GM12878 (cell line): ENCODE results near the gene DPM3. TPM values are rescaled to one million over a fixed set of nuclear protein-coding genes. Genes with fewer than 3 reads are reported as not detected.

Source experiments
- ATAC-seq: fragments of 200-7000 bp; cut with Tn5 transposase; 3 replicates; pipeline ENCODE4 v1.9.1; 2020; ENCODE audit warnings: mild to moderate bottlenecking, moderate library complexity
- BruUV-seq: library from RNA; stranded (reverse); fragments of 400-500 nt; replicated peaks from 2 replicates; lab custom pipeline; 2021; lab: Mats Ljungman, UMichigan
- CTCF ChIA-PET: fragments of 300-600 bp; sonication (Branson Sonifier 250); formaldehyde crosslinking; extraction: SDS; loops from one replicate; lab custom pipeline; 2021; ENCODE audit warnings: inconsistent platforms; lab: Yijun Ruan, JAX
- POLR2A ChIA-PET: fragments of 350-600 bp; formaldehyde crosslinking; extraction: SDS; loops from one replicate; lab custom pipeline; 2021; ENCODE audit warnings: inconsistent platforms; lab: Charles Lee
- RAD21 ChIA-PET: fragments of 300-600 bp; sonication (Branson Sonifier 250); formaldehyde crosslinking; loops from one replicate; lab custom pipeline; 2023; ENCODE audit warnings: antibody characterized with exemption; ENCODE audit not compliant: unreplicated experiment; lab: Charles Lee
- SMC1A ChIA-PET: fragments of 300-600 bp; sonication (Branson Sonifier 250); formaldehyde crosslinking; loops from one replicate; lab custom pipeline; 2023; ENCODE audit not compliant: unreplicated experiment, uncharacterized antibody; lab: Charles Lee
- DNase-seq: peaks from one replicate; pipeline ENCODE4 v3.0.0-alpha.2; 2011; ENCODE audit warnings: low read depth, low spot score
- FAIRE-seq: peaks from 3 replicates; lab custom pipeline; 2011; peaks lifted over from hg19 to GRCh38; lab: Jason Lieb, UNC
- H2AFZ ChIP-seq: 2 replicates; pipeline ENCODE4 v1.6.0; 2011; ENCODE audit warnings: low read depth, low read length, control low read depth; ENCODE audit not compliant: control insufficient read depth
- H3K27ac ChIP-seq: 2 replicates; pipeline ENCODE4 v1.5.1; 2011; ENCODE audit warnings: control low read depth; ENCODE audit not compliant: control insufficient read depth, insufficient read depth
- H3K27me3 ChIP-seq, 2 experiments: replicated peaks in 1 of 2; 2 replicates each; pipeline versions ENCODE4 v1.6.0 to v1.6.1; 2011; ENCODE audit warnings: low read length in 1 of 2; ENCODE audit not compliant: control insufficient read depth in 2 of 2, insufficient read depth in 2 of 2
- H3K36me3 ChIP-seq, 2 experiments: 2 replicates each; pipeline ENCODE4 v1.5.1; 2011; ENCODE audit warnings: low read length in 1 of 2; ENCODE audit not compliant: control insufficient read depth in 2 of 2, insufficient read depth in 2 of 2
- H3K4me1 ChIP-seq: 2 replicates; pipeline ENCODE4 v1.6.1; 2011; ENCODE audit warnings: mild to moderate bottlenecking, low read length, moderate library complexity, mixed read lengths; ENCODE audit not compliant: control insufficient read depth, insufficient read depth
- H3K4me2 ChIP-seq: 2 replicates; pipeline ENCODE4 v1.6.0; 2011; ENCODE audit warnings: control low read depth; ENCODE audit not compliant: control insufficient read depth, insufficient read depth
- H3K4me3 ChIP-seq: fragments of 200-600 bp; sonication (generic); 2 replicates; pipeline ENCODE4 v1.5.1; 2016
- H3K79me2 ChIP-seq: 2 replicates; pipeline ENCODE4 v1.6.0; 2011; ENCODE audit warnings: low read length; ENCODE audit not compliant: control insufficient read depth, insufficient read depth
- H3K9ac ChIP-seq: 2 replicates; pipeline ENCODE4 v1.8.0; 2011; ENCODE audit warnings: low read length, control low read depth, mixed read lengths; ENCODE audit not compliant: control insufficient read depth, insufficient read depth
- H3K9me3 ChIP-seq: replicated peaks from 3 replicates; pipeline ENCODE4 v1.5.1; 2011; ENCODE audit warnings: mild to moderate bottlenecking, low read length; ENCODE audit not compliant: control insufficient read depth, insufficient read depth
- H4K20me1 ChIP-seq: 2 replicates; pipeline ENCODE4 v1.6.0; 2011; ENCODE audit not compliant: control insufficient read depth, insufficient read depth
- CBX5 ChIP-seq: sonication (generic); IDR thresholded peaks from 2 replicates; pipeline ENCODE4 v1.6.1; 2016; ENCODE audit warnings: low read depth, moderate library complexity, mild to moderate bottlenecking, inconsistent platforms
- CEBPZ ChIP-seq: fragments of 150-350 bp; IDR thresholded peaks from 2 replicates; pipeline ENCODE4 v1.6.1; 2016; ENCODE audit warnings: low read depth, low read length
- HSF1 ChIP-seq: fragments of 150-350 bp; IDR thresholded peaks from 2 replicates; pipeline ENCODE4 v1.6.1; 2014; ENCODE audit warnings: mild to moderate bottlenecking, low read depth, low read length
- NRF1 ChIP-seq: conservative IDR thresholded peaks from 2 replicates; pipeline ENCODE4 v1.6.1; 2011; ENCODE audit warnings: mild to moderate bottlenecking, low read depth, low read length, improper control_type of control experiment
- SMC3 ChIP-seq: IDR thresholded peaks from 2 replicates; pipeline ENCODE4 v1.6.1; 2011; ENCODE audit warnings: low read length, improper control_type of control experiment, borderline replicate concordance
- SUZ12 ChIP-seq: fragments of 200-600 bp; sonication (generic); IDR thresholded peaks from one replicate; pipeline ENCODE4 v1.6.1; 2018; ENCODE audit warnings: antibody characterized with exemption, mild to moderate bottlenecking; ENCODE audit not compliant: unreplicated experiment
- USF1 ChIP-seq: IDR thresholded peaks from 2 replicates; pipeline ENCODE4 v1.6.1; 2011; ENCODE audit warnings: borderline replicate concordance, low read depth, mild to moderate bottlenecking, moderate library complexity, mixed read lengths, low read length; ENCODE audit not compliant: insufficient read depth; ENCODE audit errors: extremely low read length
- ZBTB33 ChIP-seq: fragments of 450-650 bp; IDR thresholded peaks from 2 replicates; pipeline ENCODE4 v1.6.1; 2017; ENCODE audit warnings: mild to moderate bottlenecking
- ZNF217 ChIP-seq: fragments of 450-650 bp; IDR thresholded peaks from 2 replicates; pipeline ENCODE4 v1.6.1; 2017; ENCODE audit warnings: antibody characterized with exemption, mild to moderate bottlenecking
- ZNF24 ChIP-seq: fragments of 450-650 bp; IDR thresholded peaks from 2 replicates; pipeline ENCODE4 v1.6.1; 2017; ENCODE audit warnings: antibody characterized with exemption, mild to moderate bottlenecking
- WGBS: methylation state at CpG from one replicate; pipeline ENCODE4 v1.1.6; 2016; ENCODE audit warnings: low lambda C conversion rate; ENCODE audit not compliant: insufficient replicate concordance, insufficient coverage; ENCODE audit errors: missing lambda C conversion rate; 5-methylcytosine and 5-hydroxymethylcytosine counted together
- in situ Hi-C: fragments of 300-500 bp; cut with MboI; formaldehyde crosslinking; loops from 9 replicates; pipeline ENCODE4 v1.14.3; 2018; ENCODE audit warnings: mixed read lengths
- intact Hi-C: fragments of 100-400 bp; cut with micrococcal nuclease; formaldehyde crosslinking; loops from one replicate; pipeline ENCODE4 v1.14.2; 2022; ENCODE audit not compliant: unreplicated experiment
- polyA plus RNA-seq, 11 experiments: library from polyadenylated mRNA; depleted of rRNA in 4 of 11; unstranded in 6 of 11; stranded (reverse) in 5 of 11; fragments of >200 nt; fragmentation: Nextera tagmentation in 4 of 11; fragmentation: Illumina TruSeq in 1 of 11; extraction: Ambion mirVana in 4 of 11; extraction: Trizol in 1 of 11; gene quantifications; 1 replicate in 1 of 11; 2 replicates in 10 of 11; pipeline versions ENCODE4 v1.2.1 to v1.2.3, GENCODE V29; 2011 to 2016; ENCODE audit warnings: inconsistent platforms in 2 of 11, missing spikeins in 2 of 11, low read depth in 1 of 11
- total RNA-seq, 4 experiments: library from RNA; depleted of rRNA in 3 of 4; stranded (reverse); fragments of >200 nt in 3 of 4; fragmentation: Illumina TruSeq in 1 of 4; extraction: Trizol in 1 of 4; gene quantifications; 2 replicates each; pipeline versions ENCODE4 v1.2.1 to v1.2.3, GENCODE V29; 2013 to 2021

DPM3 gene
- total and polyA plus RNA-seq, 10 of the 15 experiments (the other 5 are each of a cell fraction or from before 2014, with no cell fraction given): 5.9 to 78.7 (median 25.7) TPM

DNA sequence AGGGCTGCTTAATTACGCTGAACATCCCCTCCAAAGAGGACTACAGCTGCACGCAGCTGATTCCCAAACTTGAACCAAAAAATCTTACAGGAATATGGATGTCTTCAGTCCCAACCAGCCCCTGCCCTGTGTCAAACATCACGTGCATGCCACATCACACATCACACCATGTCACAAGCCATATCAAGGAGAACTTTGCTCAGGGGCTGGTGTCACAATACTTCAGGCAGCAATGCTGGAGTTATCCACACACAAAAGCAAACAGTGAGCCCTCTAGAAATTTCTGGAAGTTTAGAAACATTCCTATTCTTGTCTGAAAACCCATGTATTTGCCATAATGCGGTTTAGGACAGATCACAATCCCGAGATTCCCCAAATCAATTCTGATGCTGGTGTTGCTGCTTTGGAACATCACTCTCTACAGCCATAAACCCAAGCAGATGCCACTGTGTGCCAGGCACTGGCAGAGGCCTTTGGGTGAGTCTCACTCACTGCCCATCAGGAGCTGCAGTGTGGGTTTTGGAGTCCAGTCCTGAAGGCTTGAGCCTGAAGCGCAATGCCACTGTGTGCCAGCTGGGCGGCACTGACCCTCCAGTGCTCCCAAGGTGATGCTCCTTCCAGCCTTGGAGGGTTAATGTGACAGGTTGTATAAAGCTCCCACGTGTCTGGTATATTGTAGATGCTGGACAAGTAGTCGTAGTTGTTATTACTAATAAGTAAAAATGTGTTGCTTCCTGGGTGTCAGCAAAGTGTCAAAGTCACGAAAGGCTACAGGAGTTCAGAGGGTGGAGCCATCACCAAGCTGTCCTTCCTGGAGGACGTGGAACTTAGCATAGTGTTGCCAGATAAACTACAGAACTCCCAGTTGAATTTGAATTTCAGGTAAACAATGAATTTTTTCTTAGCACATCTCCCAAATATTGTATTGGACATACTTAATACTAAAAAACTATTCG, 32.7 kb downstream of the DPM3 start (continued):
- TF ChIP-seq ZBTB33 (no peak), SUZ12 (no peak)

GRCh38 chr1:155106862-155107261, 33.5 kb downstream of the DPM3 start:
- H3K27me3 ChIP-seq: no peaks in the 10 kb centered on the region
- TF ChIP-seq NRF1 (no peak), SUZ12 (no peak), ZNF24 (no peak), ZNF217 (no peak), SMC3 (no peak), HSF1 (no peak), CBX5 (no peak), USF1 (no peak), CEBPZ (no peak)
- POLR2A ChIA-PET: no interaction called here
- no peaks in the 10 kb centered on the region for H3K4me1 ChIP-seq
- no peaks in the 10 kb centered on the region for H4K20me1 ChIP-seq
- FAIRE-seq (no peak), ATAC-seq (no peak), DNase-seq (no peak)
- RAD21 ChIA-PET: no interaction called here
- no peak overlapping the region for H3K9ac ChIP-seq
- H2AFZ ChIP-seq: no peak overlapping the region
- SMC1A ChIA-PET: interaction anchor here (1.2 to 2.1 kb wide), 3 partner anchors 11 to 66 kb away, joined by 5 read pairs; partner anchors contain the start of gene KRTCAP2
- H3K79me2 ChIP-seq: no peaks in the 10 kb centered on the region
- no peak overlapping the region for H3K4me2 ChIP-seq
- in situ Hi-C loops (no loop called here), intact Hi-C loops (no loop called here)
- no peaks in the 10 kb centered on the region for H3K36me3 ChIP-seq
- WGBS: 39% methylated on average over 6 of the region's 6 CpGs
- H3K4me3 ChIP-seq: no peak overlapping the region
- H3K27ac ChIP-seq: no peak overlapping the region
- H3K9me3 ChIP-seq: no peaks in the 10 kb centered on the region
- no TSS peak for BruUV-seq
- CTCF ChIA-PET: interaction anchor here (1.2 to 3.0 kb wide), 4 partner anchors 8 to 15 kb away, joined by 3 to 9 read pairs (median 6); no protein-coding TSS in a partner anchor
